Left lung (tissue), 10 donors: ENCODE results near the gene SMIM8. TPM values are rescaled to one million over a fixed set of nuclear protein-coding genes. Genes with fewer than 3 reads are reported as not detected.
"Not testable (repeated sequence)": the region's sequence is repeated elsewhere in the genome, so short reads cannot be mapped to it uniquely, and the experiment has no call there.

Experiments
- ATAC-seq: fragments of 200-7000 bp; cut with Tn5 transposase; one replicate; pipeline ENCODE4 v1.9.1; 2020; ENCODE audit warnings: moderate library complexity
- DNase-seq, 4 donors: peaks; one replicate each; pipeline ENCODE4 v3.0.0-alpha.2; 2013 to 2020
- H3K27ac ChIP-seq, 2 donors: fragments of 200-600 bp; sonication (generic) in 1 of 2; one replicate each; pipeline versions ENCODE4 v1.5.0 to v1.8.0; 2020 to 2021
- H3K27me3 ChIP-seq, 2 donors: fragments of 200-600 bp; sonication (generic) in 1 of 2; one replicate each; pipeline versions ENCODE4 v1.5.0 to v1.8.0; 2020 to 2021
- H3K36me3 ChIP-seq, 2 donors: fragments of 200-600 bp; sonication (generic) in 1 of 2; one replicate each; pipeline versions ENCODE4 v1.5.0 to v1.8.0; 2020 to 2021
- H3K4me1 ChIP-seq, 2 donors: fragments of 200-600 bp; one replicate each; pipeline ENCODE4 v1.8.0; 2021
- H3K4me3 ChIP-seq, 2 donors: fragments of 200-600 bp; sonication (generic) in 1 of 2; one replicate each; pipeline versions ENCODE4 v1.5.0 to v1.8.0; 2020 to 2021; ENCODE audit warnings: mild to moderate bottlenecking in 1 of 2
- H3K9me3 ChIP-seq, 2 donors: fragments of 200-600 bp; sonication (generic) in 1 of 2; one replicate each; pipeline versions ENCODE4 v1.5.0 to v1.8.0; 2020 to 2021
- intact Hi-C, 2 donors: fragments of 100-400 bp; cut with DNase I; formaldehyde crosslinking; loops; one replicate each; pipeline versions ENCODE4 v1.11.2 to v1.14.2; 2022
- polyA plus RNA-seq, 6 donors: library from polyadenylated mRNA; unstranded; fragments of 120-200 nt; gene quantifications; one replicate each; pipeline ENCODE4 v1.2.1, GENCODE V29; 2013; ENCODE audit not compliant: insufficient read length in 6 of 6
- total RNA-seq, 2 donors: library from RNA; stranded (reverse); fragmentation: NEBNext Ultra II Directional; extraction: Animal tissue kit (Norgen Biotek cat#: 25700); gene quantifications; one replicate each; pipeline ENCODE4 v1.2.1, GENCODE V29; 2021
- TF ChIP-seq, protein P1 (sequence below), 2 donors: fragments of 200-600 bp; sonication (generic) in 1 of 2; IDR thresholded peaks; one replicate each; pipeline versions ENCODE4 v1.5.0 to v1.8.0; 2021; ENCODE audit warnings: antibody characterized with exemption in 2 of 2
- donor health status: DM: no; HTN: yes; CAD: no.
- donor health status: DM: no; HTN: no; CAD: no.

The SMIM8 gene
- total and polyA plus RNA-seq, 8 donors = 9.7 to 29.0 (median 24.7) TPM

DNA sequence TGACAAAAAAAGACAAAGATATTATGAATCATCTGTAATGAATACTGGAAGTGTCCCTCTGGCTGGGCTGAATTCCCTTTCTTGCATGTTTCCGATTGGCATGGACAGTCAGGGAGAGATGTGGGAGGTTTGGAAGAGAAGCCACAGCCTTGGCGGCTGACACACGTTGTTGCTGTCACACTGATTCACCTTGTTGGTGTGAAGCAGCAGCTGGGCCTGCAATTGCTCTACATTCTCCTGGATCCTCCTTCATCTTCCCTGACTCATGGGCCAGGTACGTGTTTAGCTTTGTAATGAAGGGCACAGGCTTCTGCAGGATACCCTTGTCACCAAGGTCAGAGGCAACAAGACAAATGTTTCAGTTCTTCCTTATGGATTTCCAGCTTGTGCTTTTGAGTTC, 13.4 kb upstream of the SMIM8 start:
- intact Hi-C loops = no loop called here
- no peak overlapping the region for H3K4me3 ChIP-seq
- TF ChIP-seq, protein P1, sequence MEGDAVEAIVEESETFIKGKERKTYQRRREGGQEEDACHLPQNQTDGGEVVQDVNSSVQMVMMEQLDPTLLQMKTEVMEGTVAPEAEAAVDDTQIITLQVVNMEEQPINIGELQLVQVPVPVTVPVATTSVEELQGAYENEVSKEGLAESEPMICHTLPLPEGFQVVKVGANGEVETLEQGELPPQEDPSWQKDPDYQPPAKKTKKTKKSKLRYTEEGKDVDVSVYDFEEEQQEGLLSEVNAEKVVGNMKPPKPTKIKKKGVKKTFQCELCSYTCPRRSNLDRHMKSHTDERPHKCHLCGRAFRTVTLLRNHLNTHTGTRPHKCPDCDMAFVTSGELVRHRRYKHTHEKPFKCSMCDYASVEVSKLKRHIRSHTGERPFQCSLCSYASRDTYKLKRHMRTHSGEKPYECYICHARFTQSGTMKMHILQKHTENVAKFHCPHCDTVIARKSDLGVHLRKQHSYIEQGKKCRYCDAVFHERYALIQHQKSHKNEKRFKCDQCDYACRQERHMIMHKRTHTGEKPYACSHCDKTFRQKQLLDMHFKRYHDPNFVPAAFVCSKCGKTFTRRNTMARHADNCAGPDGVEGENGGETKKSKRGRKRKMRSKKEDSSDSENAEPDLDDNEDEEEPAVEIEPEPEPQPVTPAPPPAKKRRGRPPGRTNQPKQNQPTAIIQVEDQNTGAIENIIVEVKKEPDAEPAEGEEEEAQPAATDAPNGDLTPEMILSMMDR (IDR thresholded peaks at IDR 0.05) = no peak
- H3K27ac ChIP-seq = no peak overlapping the region
- H3K4me1 ChIP-seq = no peaks in the 10 kb centered on the region
- no peak for ATAC-seq
- H3K9me3 ChIP-seq = peaks cover 0 to 5% of the 10 kb centered on the region in 2 donors
- H3K36me3 ChIP-seq = no peaks in the 10 kb centered on the region
- peaks cover 0 to 8% of the 10 kb centered on the region in 2 donors for H3K27me3 ChIP-seq
- no peak for DNase-seq

DNA sequence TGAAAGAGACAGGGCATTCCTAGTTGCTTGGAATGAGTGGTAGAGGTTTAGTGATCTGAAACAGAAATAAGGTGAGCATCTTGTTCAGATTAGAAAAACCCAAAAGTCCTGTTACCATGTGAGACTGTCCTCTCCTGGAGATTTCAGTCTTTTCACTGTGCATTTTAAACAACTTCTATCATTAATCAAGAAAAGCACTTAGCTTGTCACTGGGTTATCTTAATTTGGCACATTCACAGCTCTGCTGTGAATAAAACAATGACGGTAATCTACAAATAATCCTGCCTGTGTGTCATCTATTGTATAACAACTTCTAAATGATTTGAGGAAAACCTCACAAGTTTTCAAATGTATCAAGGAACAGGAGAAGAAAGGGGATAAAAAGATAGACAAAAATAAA, 9.5 kb upstream of the SMIM8 start:
- Histone ChIP-seq H3K36me3 (no peaks in the 10 kb centered on the region), H3K27ac (no peak overlapping the region), H3K9me3 (no peaks in the 10 kb centered on the region), H3K4me3 (no peak overlapping the region), H3K4me1 (no peaks in the 10 kb centered on the region), H3K27me3 (peaks cover 0 to 16% of the 10 kb centered on the region in 2 donors)
- DNase-seq = no peak
- no peak for ATAC-seq
- intact Hi-C loops = no loop called here
- TF ChIP-seq, protein P1 (IDR thresholded peaks at IDR 0.05) = no peak

GRCh38 chr6:87315071-87315470, 7.3 kb upstream of the SMIM8 start:
- Histone ChIP-seq H3K4me1 (no peaks in the 10 kb centered on the region), H3K9me3 (no peaks in the 10 kb centered on the region), H3K27me3 (peaks cover 0 to 16% of the 10 kb centered on the region in 2 donors), H3K4me3 (no peak overlapping the region), H3K27ac (no peak overlapping the region), H3K36me3 (no peaks in the 10 kb centered on the region)
- TF ChIP-seq, protein P1 (IDR thresholded peaks at IDR 0.05) = no peak
- DNase-seq (no peak), ATAC-seq (no peak)
- intact Hi-C loops = no loop called here

GRCh38 chr6:87319271-87319987, 3.0 kb upstream of the SMIM8 start:
- intact Hi-C loops = no loop called here
- DNase-seq (no peak), ATAC-seq (no peak)
- Histone ChIP-seq H3K27ac (no peak overlapping the region), H3K9me3 (no peaks in the 10 kb centered on the region), H3K27me3 (peaks cover 0 to 8% of the 10 kb centered on the region in 2 donors), H3K36me3 (no peaks in the 10 kb centered on the region), H3K4me1 (peaks cover 0 to 6% of the 10 kb centered on the region in 2 donors), H3K4me3 (no peak overlapping the region)
- TF ChIP-seq, protein P1 (IDR thresholded peaks at IDR 0.05) = no peak

DNA sequence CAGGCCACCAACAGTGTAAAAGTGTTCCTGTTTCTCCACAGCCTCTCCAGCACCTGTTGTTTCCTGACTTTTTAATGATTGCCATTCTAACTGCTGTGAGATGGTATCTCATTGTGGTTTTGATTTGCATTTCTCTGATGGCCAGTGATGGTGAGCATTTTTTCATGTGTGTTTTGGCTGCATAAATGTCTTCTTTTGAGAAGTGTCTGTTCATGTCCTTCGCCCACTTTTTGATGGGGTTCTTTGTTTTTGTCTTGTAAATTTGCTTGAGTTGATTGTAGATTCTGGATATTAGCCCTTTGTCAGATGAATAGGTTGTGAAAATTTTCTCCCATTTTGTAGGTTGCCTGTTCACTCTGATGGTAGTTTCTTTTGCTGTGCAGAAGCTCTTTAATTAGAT, 1.5 kb downstream of the SMIM8 start:
- intact Hi-C loops, H3K27ac ChIP-seq, H3K27me3 ChIP-seq, DNase-seq, H3K36me3 ChIP-seq, H3K4me1 ChIP-seq, H3K9me3 ChIP-seq, ATAC-seq, H3K4me3 ChIP-seq: not testable (repeated sequence)

GRCh38 chr6:87330961-87331360, 8.6 kb downstream of the SMIM8 start:
- TF ChIP-seq, protein P1 (IDR thresholded peaks at IDR 0.05) = no peak
- Histone ChIP-seq H3K4me1 (peaks cover 5 to 8% of the 10 kb centered on the region in 2 donors), H3K36me3 (no peaks in the 10 kb centered on the region), H3K4me3 (no peak overlapping the region), H3K27me3 (no peaks in the 10 kb centered on the region), H3K9me3 (no peaks in the 10 kb centered on the region), H3K27ac (no peak overlapping the region)
- intact Hi-C loops = no loop called here
- DNase-seq (no peak), ATAC-seq (no peak)
